Cortex of kidney (tissue), 1 donor: ENCODE measurements around the gene ASMT.
"Not testable (repeated sequence)": the region's sequence is repeated elsewhere in the genome, so short reads cannot be mapped to it uniquely, and the experiment has no call there.

ENCODE experiments used
- DNase-seq: peaks from one replicate; lab custom pipeline; 2025; lab: John Stamatoyannopoulos, UW

ASMT gene

GRCh38 chrX:1652011-1652811 lies 37.4 kb downstream of the ASMT start:
- DNase-seq = not testable (repeated sequence)

- DNase-seq = no peak
Measured at GRCh38 chrX:1656379-1656778, 41.5 kb downstream of the ASMT start.

- DNase-seq = no peak
Measured at GRCh38 chrX:1657367-1658070, 42.7 kb downstream of the ASMT start.

- no peak for DNase-seq
Measured at GRCh38 chrX:1658071-1658491, 43.2 kb downstream of the ASMT start.

GRCh38 chrX:1659664-1660461 lies 45.0 kb downstream of the ASMT start:
- DNase-seq = no peak

- no peak for DNase-seq
Measured at GRCh38 chrX:1661048-1661921, 46.4 kb downstream of the ASMT start.

GRCh38 chrX:1661922-1662221 lies 47.0 kb downstream of the ASMT start:
- no peak for DNase-seq

GRCh38 chrX:1667566-1667965 lies 52.7 kb downstream of the ASMT start:
- no peak for DNase-seq

GRCh38 chrX:1673337-1673736 lies 58.5 kb downstream of the ASMT start:
- DNase-seq = no peak

- DNase-seq = no peak
Measured at GRCh38 chrX:1676866-1677265, 62.0 kb downstream of the ASMT start.

- no peak for DNase-seq
Measured at GRCh38 chrX:1679238-1679637, 64.4 kb downstream of the ASMT start.

GRCh38 chrX:1681439-1681838 lies 66.6 kb downstream of the ASMT start:
- no peak for DNase-seq

- DNase-seq = not testable (repeated sequence)
Measured at GRCh38 chrX:1681856-1682255, 67.0 kb downstream of the ASMT start.

GRCh38 chrX:1682501-1682900 lies 67.6 kb downstream of the ASMT start:
- not testable (repeated sequence) for DNase-seq

- DNase-seq = not testable (repeated sequence)
Measured at GRCh38 chrX:1684883-1685282, 70.0 kb downstream of the ASMT start.

GRCh38 chrX:1685444-1685880 lies 70.6 kb downstream of the ASMT start:
- DNase-seq = not testable (repeated sequence)

GRCh38 chrX:1686642-1687041 lies 71.8 kb downstream of the ASMT start:
- no peak for DNase-seq
